ENCODE measurements around the gene IPO9. TPM values are rescaled to one million over a fixed set of nuclear protein-coding genes. Genes with fewer than 3 reads are reported as not detected.

The IPO9 gene
- total and polyA plus RNA-seq, 2 donors (not counting 1 experiment from before 2014, with no cell fraction given): 28.4 to 29.2 TPM

DNA sequence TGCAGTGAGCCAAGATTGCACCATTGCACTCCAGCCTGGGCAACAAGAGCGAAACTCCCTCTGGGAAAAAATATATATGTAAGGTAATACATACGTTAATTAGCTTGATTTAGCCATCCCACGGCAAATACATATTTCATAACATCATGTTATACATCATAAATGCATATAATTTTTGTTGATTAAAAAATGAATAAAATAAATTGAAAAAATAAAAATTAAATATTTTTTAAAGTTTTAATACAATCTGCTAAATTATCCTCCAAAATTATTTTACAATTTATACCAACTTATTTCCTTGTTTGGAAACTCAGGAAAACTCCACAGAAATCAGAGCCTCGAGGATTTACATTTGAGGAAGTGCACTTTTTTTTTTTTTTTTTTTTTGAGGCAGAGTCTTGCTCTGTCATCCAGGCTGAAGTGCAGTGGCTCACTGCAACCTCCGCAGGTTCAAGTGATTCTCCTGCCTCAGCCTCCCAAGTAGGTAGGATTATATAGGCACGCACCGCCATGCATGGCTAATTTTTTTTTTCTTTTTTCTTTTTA is 12.6 kb upstream of the IPO9 start:
- Histone ChIP-seq H4K20me1 (ENCODE audit: control insufficient read depth, extremely low read depth, insufficient read depth, low read length) (no peaks in the 10 kb centered on the region), H3K27ac (ENCODE audit: insufficient read depth, low read length) (no peak overlapping the region), H3K4me1 (ENCODE audit: control insufficient read depth, extremely low read depth, insufficient read depth, low read length) (no peaks in the 10 kb centered on the region), H3K9ac (ENCODE audit: insufficient read depth, low read length) (no peak overlapping the region), H3K79me2 (ENCODE audit: control insufficient read depth, insufficient read depth, low read length) (no peaks in the 10 kb centered on the region), H3K27me3 (ENCODE audit: control insufficient read depth, insufficient read depth, low read length) (no peaks in the 10 kb centered on the region), H2AFZ (ENCODE audit: low read length) (no peak overlapping the region), H3K4me2 (ENCODE audit: extremely low read depth, insufficient read depth, low read length) (no peak overlapping the region), H3K4me3 (replicated peaks in 1 of 4; ENCODE audit: control extremely low read depth in 1 of 4, insufficient read depth in 1 of 4, low read depth in 3 of 4, low read length in 4 of 4) (no peak overlapping the region), H3K36me3 (ENCODE audit: control insufficient read depth, insufficient read depth, low read length) (peaks cover 34% of the 10 kb centered on the region), H3K9me3 (ENCODE audit: control insufficient read depth, insufficient read depth, low read depth, low read length) (no peaks in the 10 kb centered on the region)
- DNase-seq (ENCODE audit: low read depth in 2 of 2): no peak
- TF ChIP-seq, protein P1, sequence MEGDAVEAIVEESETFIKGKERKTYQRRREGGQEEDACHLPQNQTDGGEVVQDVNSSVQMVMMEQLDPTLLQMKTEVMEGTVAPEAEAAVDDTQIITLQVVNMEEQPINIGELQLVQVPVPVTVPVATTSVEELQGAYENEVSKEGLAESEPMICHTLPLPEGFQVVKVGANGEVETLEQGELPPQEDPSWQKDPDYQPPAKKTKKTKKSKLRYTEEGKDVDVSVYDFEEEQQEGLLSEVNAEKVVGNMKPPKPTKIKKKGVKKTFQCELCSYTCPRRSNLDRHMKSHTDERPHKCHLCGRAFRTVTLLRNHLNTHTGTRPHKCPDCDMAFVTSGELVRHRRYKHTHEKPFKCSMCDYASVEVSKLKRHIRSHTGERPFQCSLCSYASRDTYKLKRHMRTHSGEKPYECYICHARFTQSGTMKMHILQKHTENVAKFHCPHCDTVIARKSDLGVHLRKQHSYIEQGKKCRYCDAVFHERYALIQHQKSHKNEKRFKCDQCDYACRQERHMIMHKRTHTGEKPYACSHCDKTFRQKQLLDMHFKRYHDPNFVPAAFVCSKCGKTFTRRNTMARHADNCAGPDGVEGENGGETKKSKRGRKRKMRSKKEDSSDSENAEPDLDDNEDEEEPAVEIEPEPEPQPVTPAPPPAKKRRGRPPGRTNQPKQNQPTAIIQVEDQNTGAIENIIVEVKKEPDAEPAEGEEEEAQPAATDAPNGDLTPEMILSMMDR (conservative IDR thresholded peaks at IDR 0.05 in 1 of 2, IDR thresholded peaks at IDR 0.05 in 1 of 2; ENCODE audit: low read depth in 1 of 2, low read length in 2 of 2): no peak
- no peak for TF ChIP-seq EZH2 (IDR thresholded peaks at IDR 0.05; ENCODE audit: low read length, missing control alignments)

DNA sequence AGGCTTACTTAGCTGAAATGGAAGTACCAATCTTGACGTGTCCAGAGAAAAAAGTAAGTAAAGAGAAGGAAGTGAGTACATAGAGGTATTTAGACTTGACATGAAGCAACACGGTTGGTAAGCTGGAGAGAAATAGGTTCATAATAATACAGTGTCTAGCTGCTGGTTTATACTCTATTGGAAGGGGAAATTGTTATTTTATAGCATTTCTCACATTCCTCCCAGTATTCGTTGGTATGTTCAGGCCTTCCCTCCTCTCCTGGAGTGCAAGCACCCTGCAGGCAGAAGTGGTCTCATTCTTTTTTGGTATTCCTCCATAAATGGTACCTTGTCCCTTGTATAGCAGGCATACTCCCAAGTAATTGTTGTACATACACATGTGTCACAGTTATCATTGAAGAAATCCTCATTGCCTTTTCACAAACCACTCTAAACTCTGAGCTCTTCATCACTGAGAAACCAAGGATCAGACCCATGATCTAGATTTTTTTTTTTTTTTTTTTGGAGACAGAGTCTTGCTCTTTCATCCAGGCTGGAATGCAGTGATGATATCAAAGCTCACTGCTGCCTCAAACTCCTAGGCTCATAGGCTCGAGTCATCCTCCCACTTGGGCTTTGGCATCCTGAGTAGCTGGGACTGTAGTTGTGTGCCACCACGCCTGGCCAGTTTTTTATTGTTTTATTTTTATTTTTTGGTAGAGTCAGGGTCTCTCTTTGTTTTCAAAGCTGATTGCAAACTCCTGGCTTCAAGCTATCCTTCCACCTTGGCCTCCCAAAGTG is 9.8 kb upstream of the IPO9 start:
- H3K79me2 ChIP-seq (ENCODE audit: control insufficient read depth, insufficient read depth, low read length): no peaks in the 10 kb centered on the region

DNA sequence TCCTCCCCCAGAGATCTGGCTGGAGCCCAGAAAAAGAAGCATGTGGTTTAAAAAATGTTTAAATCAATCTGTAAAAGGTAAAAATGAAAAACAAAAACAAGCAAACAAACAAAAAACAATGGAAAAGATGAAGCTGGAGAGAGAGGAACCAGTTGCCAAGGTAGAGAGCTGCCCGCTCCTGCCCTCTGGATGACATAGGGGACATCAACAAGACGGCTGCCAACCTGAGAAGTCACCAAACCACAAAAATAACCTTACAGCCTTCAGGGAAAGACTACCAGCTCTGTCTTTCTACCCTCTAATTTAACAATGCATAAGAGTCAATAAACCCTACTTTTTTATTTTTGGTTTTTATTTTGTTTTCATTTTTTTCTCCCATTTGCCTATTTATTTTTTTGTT is 8.5 kb upstream of the IPO9 start:
- no peaks in the 10 kb centered on the region for H3K9me3 ChIP-seq (ENCODE audit: control insufficient read depth, insufficient read depth, low read depth, low read length)
- peaks cover 34% of the 10 kb centered on the region for H3K36me3 ChIP-seq (ENCODE audit: control insufficient read depth, insufficient read depth, low read length)
- TF ChIP-seq EZH2 (IDR thresholded peaks at IDR 0.05; ENCODE audit: low read length, missing control alignments): no peak
- TF ChIP-seq, protein P1 (conservative IDR thresholded peaks at IDR 0.05 in 1 of 2, IDR thresholded peaks at IDR 0.05 in 1 of 2; ENCODE audit: low read depth in 1 of 2, low read length in 2 of 2): no peak
- H3K9ac ChIP-seq (ENCODE audit: insufficient read depth, low read length): no peak overlapping the region
- no peaks in the 10 kb centered on the region for H4K20me1 ChIP-seq (ENCODE audit: control insufficient read depth, extremely low read depth, insufficient read depth, low read length)
- H3K4me2 ChIP-seq (ENCODE audit: extremely low read depth, insufficient read depth, low read length): no peak overlapping the region
- no peak for DNase-seq (ENCODE audit: low read depth in 2 of 2)
- H3K4me1 ChIP-seq (ENCODE audit: control insufficient read depth, extremely low read depth, insufficient read depth, low read length): no peaks in the 10 kb centered on the region
- no peak overlapping the region for H2AFZ ChIP-seq (ENCODE audit: low read length)
- H3K27me3 ChIP-seq (ENCODE audit: control insufficient read depth, insufficient read depth, low read length): no peaks in the 10 kb centered on the region
- no peak overlapping the region for H3K4me3 ChIP-seq (replicated peaks in 1 of 4; ENCODE audit: control extremely low read depth in 1 of 4, insufficient read depth in 1 of 4, low read depth in 3 of 4, low read length in 4 of 4)
- H3K27ac ChIP-seq (ENCODE audit: insufficient read depth, low read length): no peak overlapping the region
- H3K79me2 ChIP-seq (ENCODE audit: control insufficient read depth, insufficient read depth, low read length): no peaks in the 10 kb centered on the region

More for the DNA sequence above, 9.8 kb upstream of the IPO9 start:
- no peak overlapping the region for H3K4me3 ChIP-seq (replicated peaks in 1 of 4; ENCODE audit: control extremely low read depth in 1 of 4, insufficient read depth in 1 of 4, low read depth in 3 of 4, low read length in 4 of 4)
- no peaks in the 10 kb centered on the region for H3K4me1 ChIP-seq (ENCODE audit: control insufficient read depth, extremely low read depth, insufficient read depth, low read length)
- H3K9me3 ChIP-seq (ENCODE audit: control insufficient read depth, insufficient read depth, low read depth, low read length): no peaks in the 10 kb centered on the region
- no peak overlapping the region for H2AFZ ChIP-seq (ENCODE audit: low read length)
- no peaks in the 10 kb centered on the region for H3K27me3 ChIP-seq (ENCODE audit: control insufficient read depth, insufficient read depth, low read length)
- H4K20me1 ChIP-seq (ENCODE audit: control insufficient read depth, extremely low read depth, insufficient read depth, low read length): no peaks in the 10 kb centered on the region
- H3K4me2 ChIP-seq (ENCODE audit: extremely low read depth, insufficient read depth, low read length): no peak overlapping the region
- DNase-seq (ENCODE audit: low read depth in 2 of 2): peak in 1 of 2 donors; percentile 41
- no peak overlapping the region for H3K27ac ChIP-seq (ENCODE audit: insufficient read depth, low read length)
- TF ChIP-seq, protein P1 (conservative IDR thresholded peaks at IDR 0.05 in 1 of 2, IDR thresholded peaks at IDR 0.05 in 1 of 2; ENCODE audit: low read depth in 1 of 2, low read length in 2 of 2): no peak
- TF ChIP-seq EZH2 (IDR thresholded peaks at IDR 0.05; ENCODE audit: low read length, missing control alignments): no peak
- peaks cover 37% of the 10 kb centered on the region for H3K36me3 ChIP-seq (ENCODE audit: control insufficient read depth, insufficient read depth, low read length)
- H3K9ac ChIP-seq (ENCODE audit: insufficient read depth, low read length): no peak overlapping the region
